HUES64 (cell line): Measurements from ENCODE around the gene MCAT.

ENCODE experiments used
- H3K27ac ChIP-seq: 2 replicates; pipeline ENCODE4 v1.7.0; 2013; ENCODE audit warnings: low read depth, low read length, inconsistent platforms
- H3K27me3 ChIP-seq: 2 replicates; pipeline ENCODE4 v1.6.1; 2013; ENCODE audit warnings: mild to moderate bottlenecking, low read length; ENCODE audit not compliant: insufficient read depth
- H3K36me3 ChIP-seq: 2 replicates; pipeline ENCODE4 v1.6.1; 2013; ENCODE audit warnings: mild to moderate bottlenecking, low read length; ENCODE audit not compliant: insufficient read depth
- H3K4me1 ChIP-seq: 2 replicates; pipeline ENCODE4 v1.6.1; 2013; ENCODE audit warnings: mild to moderate bottlenecking, low read length, moderate library complexity; ENCODE audit not compliant: insufficient read depth
- H3K4me3 ChIP-seq: 2 replicates; pipeline ENCODE4 v1.5.1; 2013; ENCODE audit warnings: mild to moderate bottlenecking, low read length, moderate library complexity
- H3K9ac ChIP-seq: 2 replicates; pipeline ENCODE4 v1.6.1; 2013; ENCODE audit warnings: mild to moderate bottlenecking, low read depth, low read length
- H3K9me3 ChIP-seq: 2 replicates; pipeline ENCODE4 v1.6.1; 2013; ENCODE audit warnings: low read depth, low read length; ENCODE audit not compliant: insufficient read depth
- WGBS: fragments of 150-250, 120-280 bp; methylation state at CpG from one replicate; pipeline ENCODE4 v1.1.7; 2013; ENCODE audit warnings: missing lambda C conversion rate; 5-methylcytosine and 5-hydroxymethylcytosine counted together

The MCAT gene

DNA sequence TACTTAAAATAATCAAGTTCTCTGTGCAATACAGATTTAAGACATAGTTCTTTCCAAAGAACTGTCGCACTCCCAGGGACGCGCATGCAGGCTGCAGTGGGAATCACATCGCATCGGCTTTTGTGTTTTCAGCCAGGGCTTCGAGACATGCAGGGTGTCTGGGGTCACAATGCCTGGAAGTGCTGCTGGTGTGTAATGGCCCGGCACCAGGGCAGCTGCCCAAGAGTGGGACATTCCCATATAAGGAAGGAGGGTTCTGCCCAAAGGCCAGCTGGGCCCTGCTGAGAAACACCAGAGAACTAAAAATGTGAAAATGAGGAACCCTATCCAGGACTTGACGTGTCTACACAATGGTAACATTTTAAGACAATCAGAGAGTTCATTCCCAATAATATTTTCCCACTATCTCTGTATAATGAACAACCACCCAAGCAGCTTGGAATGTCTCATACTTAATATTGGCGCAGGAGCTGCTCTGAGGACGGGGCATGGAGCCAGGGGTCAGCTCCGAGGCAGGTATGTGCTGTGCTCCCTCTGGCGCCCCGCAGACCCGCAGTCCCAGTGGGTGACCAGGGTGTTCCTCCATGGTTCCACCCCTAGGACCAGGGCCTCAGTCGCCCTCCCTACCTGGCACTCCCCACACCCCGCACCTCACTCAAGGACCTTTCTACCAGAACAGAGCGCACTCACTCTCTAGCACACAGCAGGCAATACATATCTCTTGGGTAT is 11.3 kb downstream of the MCAT start:
- 96% methylated on average over 17 of the region's 17 CpGs for WGBS
- H3K9ac ChIP-seq: no peak overlapping the region
- H3K4me1 ChIP-seq: 0 out of 2 replicates have a peak, but pooled peaks cover 4% of the 10 kb centered on the region
- no peaks in the 10 kb centered on the region for H3K27me3 ChIP-seq
- no peaks in the 10 kb centered on the region for H3K9me3 ChIP-seq
- H3K36me3 ChIP-seq: peaks cover 52% of the 10 kb centered on the region
- H3K4me3 ChIP-seq: no peak overlapping the region
- H3K27ac ChIP-seq: no peak overlapping the region

DNA sequence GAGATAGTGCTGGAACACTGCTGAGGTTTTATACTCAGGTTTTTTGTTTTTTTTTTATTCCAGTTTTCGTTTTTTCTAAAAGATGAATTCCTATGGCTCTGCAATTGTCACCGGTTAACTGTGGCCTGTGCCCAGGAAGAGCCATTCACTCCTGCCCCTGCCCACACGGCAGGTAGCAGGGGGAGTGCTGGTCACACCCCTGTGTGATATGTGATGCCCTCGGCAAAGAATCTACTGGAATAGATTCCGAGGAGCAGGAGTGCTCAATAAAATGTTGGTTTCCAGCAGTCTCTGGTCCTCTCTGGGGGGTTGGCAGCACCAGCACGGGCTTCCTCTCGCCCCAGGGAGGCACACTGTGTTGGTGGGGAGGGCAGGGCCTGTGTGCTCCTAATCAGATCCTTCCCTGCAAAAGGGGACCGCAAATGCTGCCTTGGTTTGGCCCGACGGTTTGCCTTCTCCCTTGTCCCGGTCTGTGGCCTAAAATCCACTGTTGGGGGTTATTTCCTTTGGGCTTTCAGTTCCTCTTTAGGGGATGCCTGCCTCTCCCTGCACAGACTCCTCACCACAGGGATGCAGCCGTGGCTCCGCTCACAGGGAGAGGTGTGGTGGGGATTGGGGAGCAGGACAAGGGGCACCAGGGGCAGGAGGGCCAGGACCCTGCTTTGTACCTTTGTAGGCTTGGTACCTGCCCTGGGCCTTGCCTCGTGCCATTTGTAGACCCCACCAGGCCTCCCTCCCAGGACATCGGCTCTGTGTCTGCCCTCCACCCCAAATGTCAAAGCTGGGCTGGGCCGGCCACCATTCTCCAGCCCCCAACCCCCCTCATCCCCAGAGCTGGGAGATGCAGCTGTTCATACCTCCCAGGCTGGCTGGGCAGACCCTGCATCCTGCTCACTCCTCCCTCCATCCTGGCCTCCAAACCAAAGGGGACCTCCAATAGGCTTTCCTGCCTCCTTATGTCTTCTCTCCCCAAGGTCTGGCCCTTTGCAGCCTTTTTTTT is 13.5 kb downstream of the MCAT start:
- H3K9me3 ChIP-seq: no peaks in the 10 kb centered on the region
- WGBS: 65% methylated on average over 15 of the region's 16 CpGs
- H3K4me3 ChIP-seq: no peak overlapping the region
- H3K36me3 ChIP-seq: peaks cover 34% of the 10 kb centered on the region
- no peaks in the 10 kb centered on the region for H3K27me3 ChIP-seq
- H3K9ac ChIP-seq: no peak overlapping the region; the same call in 1 of the 2 replicates
- H3K27ac ChIP-seq: no peak overlapping the region
- 0 out of 2 replicates have a peak, but pooled peaks cover 4% of the 10 kb centered on the region for H3K4me1 ChIP-seq

- Histone ChIP-seq H3K27me3 (no peaks in the 10 kb centered on the region), H3K36me3 (peaks cover 27% of the 10 kb centered on the region), H3K9ac (no peak overlapping the region), H3K4me1 (0 out of 2 replicates have a peak, but pooled peaks cover 4% of the 10 kb centered on the region), H3K9me3 (no peaks in the 10 kb centered on the region), H3K4me3 (no peak overlapping the region), H3K27ac (no peak overlapping the region)
- 54% methylated on average over 20 of the region's 20 CpGs for WGBS
Observed at GRCh38 chr22:43128928-43129424, 14.2 kb downstream of the MCAT start.

GRCh38 chr22:43128116-43128515 is 15.1 kb downstream of the MCAT start:
- Histone ChIP-seq H3K27me3 (no peaks in the 10 kb centered on the region), H3K9me3 (no peaks in the 10 kb centered on the region), H3K4me1 (0 out of 2 replicates have a peak, but pooled peaks cover 4% of the 10 kb centered on the region), H3K9ac (no peak overlapping the region), H3K4me3 (no peak overlapping the region), H3K36me3 (peaks cover 21% of the 10 kb centered on the region), H3K27ac (no peak overlapping the region)
- WGBS: 92% methylated on average over 13 of the region's 13 CpGs

- Histone ChIP-seq H3K27me3 (no peaks in the 10 kb centered on the region), H3K9me3 (no peaks in the 10 kb centered on the region), H3K36me3 (peaks cover 13% of the 10 kb centered on the region), H3K27ac (no peak overlapping the region), H3K4me3 (no peak overlapping the region), H3K9ac (no peak overlapping the region), H3K4me1 (0 out of 2 replicates have a peak, but pooled peaks cover 4% of the 10 kb centered on the region)
- WGBS: 90% methylated on average over 17 of the region's 17 CpGs
Observed at GRCh38 chr22:43127166-43127908, 15.9 kb downstream of the MCAT start.

DNA sequence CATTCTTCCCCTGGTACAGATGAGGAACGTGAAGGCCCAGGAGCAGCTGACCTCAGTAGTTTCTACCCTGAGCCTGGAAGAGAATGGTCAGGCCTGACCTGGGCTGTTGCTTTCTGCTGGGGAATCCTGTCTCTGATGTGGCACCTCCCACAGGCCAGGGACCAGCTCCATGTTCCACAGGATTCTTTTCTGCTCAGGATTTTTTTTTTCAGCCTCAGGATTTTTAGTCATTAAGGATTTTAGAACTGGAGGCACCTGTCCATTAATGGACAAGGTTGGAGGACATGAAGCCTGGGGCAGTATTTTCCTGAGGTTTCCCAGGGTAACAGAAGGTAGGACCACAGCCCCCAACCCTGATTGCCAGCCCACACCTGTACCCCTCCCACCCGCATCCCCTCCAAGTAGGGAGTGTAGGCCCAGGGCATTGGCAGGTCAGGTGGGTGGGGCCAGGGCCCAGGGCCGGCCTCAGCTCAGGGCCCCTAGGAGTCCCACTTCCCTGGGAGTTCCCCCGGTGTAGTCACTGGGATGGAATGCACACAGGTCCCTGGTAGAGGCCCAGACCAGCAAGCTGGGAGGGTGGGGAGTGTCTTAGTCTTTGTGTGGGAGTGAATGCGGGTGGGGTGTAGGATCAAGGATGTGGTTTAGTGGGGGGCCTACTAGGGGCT is 16.6 kb downstream of the MCAT start:
- H3K27me3 ChIP-seq: no peaks in the 10 kb centered on the region
- no peak overlapping the region for H3K27ac ChIP-seq
- no peaks in the 10 kb centered on the region for H3K9me3 ChIP-seq
- H3K9ac ChIP-seq: no peak overlapping the region
- 0 out of 2 replicates have a peak, but pooled peaks cover 4% of the 10 kb centered on the region for H3K4me1 ChIP-seq
- WGBS: 73% methylated on average over 5 of the region's 5 CpGs
- H3K4me3 ChIP-seq: no peak overlapping the region
- H3K36me3 ChIP-seq: peaks cover 6% of the 10 kb centered on the region

- H3K27me3 ChIP-seq: no peaks in the 10 kb centered on the region
- WGBS: 85% methylated on average over 7 of the region's 7 CpGs
- H3K27ac ChIP-seq: no peak overlapping the region
- no peak overlapping the region for H3K4me3 ChIP-seq
- 0 out of 2 replicates have a peak, but pooled peaks cover 6% of the 10 kb centered on the region for H3K4me1 ChIP-seq
- no peaks in the 10 kb centered on the region for H3K9me3 ChIP-seq
- no peak overlapping the region for H3K9ac ChIP-seq
- no peaks in the 10 kb centered on the region for H3K36me3 ChIP-seq
Observed at GRCh38 chr22:43118953-43119458, 24.2 kb downstream of the MCAT start.

- Histone ChIP-seq H3K9me3 (no peaks in the 10 kb centered on the region), H3K27ac (no peak overlapping the region), H3K4me1 (0 out of 2 replicates have a peak, but pooled peaks cover 6% of the 10 kb centered on the region), H3K27me3 (0 out of 2 replicates have a peak, but pooled peaks cover 2% of the 10 kb centered on the region), H3K36me3 (no peaks in the 10 kb centered on the region), H3K4me3 (no peak overlapping the region), H3K9ac (no peak overlapping the region)
- WGBS: 80% methylated on average over 21 of the region's 21 CpGs
Observed at GRCh38 chr22:43118024-43118849, 25.0 kb downstream of the MCAT start.

DNA sequence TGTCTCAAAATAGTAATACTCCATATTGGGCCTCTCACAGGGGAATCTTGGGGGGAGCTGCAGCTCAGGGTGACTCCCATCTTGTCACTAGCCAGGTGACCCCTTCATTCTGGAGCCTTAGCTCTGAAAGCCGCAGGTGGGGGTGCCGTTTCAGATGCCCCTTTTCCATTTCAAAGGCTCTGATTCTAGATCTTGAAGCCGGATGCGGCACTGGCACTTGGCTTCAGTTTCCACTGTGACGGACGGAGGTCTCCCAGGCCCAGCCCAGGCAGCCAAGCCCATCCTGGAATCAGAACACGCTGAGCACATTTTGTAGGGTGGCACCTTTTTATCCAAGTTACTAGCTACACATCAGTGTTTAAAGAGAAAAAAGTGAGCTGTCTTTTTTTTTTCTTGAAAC is 26.3 kb downstream of the MCAT start:
- Histone ChIP-seq H3K27ac (no peak overlapping the region), H3K4me3 (no peak overlapping the region), H3K27me3 (peaks cover 13% of the 10 kb centered on the region), H3K4me1 (0 out of 2 replicates have a peak, but pooled peaks cover 6% of the 10 kb centered on the region), H3K9ac (no peak overlapping the region), H3K36me3 (no peaks in the 10 kb centered on the region), H3K9me3 (no peaks in the 10 kb centered on the region)
- WGBS: 93% methylated on average over 7 of the region's 7 CpGs
